HCEC 1CT (cell line): ENCODE data around the gene PLA1A.
A peak's percentile ranks its signal among the peaks of the same experiment; 100 is the strongest.
"Not testable (repeated sequence)": the region's sequence is repeated elsewhere in the genome, so short reads cannot be mapped to it uniquely, and the experiment has no call there.

Source experiments
- DNase-seq: peaks from one replicate; pipeline ENCODE4 v3.0.0-alpha.2; 2017

PLA1A gene

GRCh38 chr3:119597548-119598288 lies at the start of gene PLA1A:
Gene PLA1A, plus strand, starts transcription at chr3:119597885. Its CDS starts 29 bp downstream, at chr3:119597914.
- no peak for DNase-seq

- DNase-seq: no peak
Observed at GRCh38 chr3:119548341-119548740, 49.3 kb upstream of the PLA1A start.

- no peak for DNase-seq
Observed at GRCh38 chr3:119550192-119550910, 47.3 kb upstream of the PLA1A start.

GRCh38 chr3:119551598-119551997 lies 46.1 kb upstream of the PLA1A start:
- DNase-seq: no peak

- not testable (repeated sequence) for DNase-seq
Observed at GRCh38 chr3:119552928-119553327, 44.8 kb upstream of the PLA1A start.

- no peak for DNase-seq
Observed at GRCh38 chr3:119553823-119554415, 43.8 kb upstream of the PLA1A start.

GRCh38 chr3:119555309-119555735 lies 42.4 kb upstream of the PLA1A start:
- no peak for DNase-seq

GRCh38 chr3:119555929-119556328 lies 41.8 kb upstream of the PLA1A start:
- DNase-seq: no peak

- no peak for DNase-seq
Observed at GRCh38 chr3:119557192-119557876, 40.4 kb upstream of the PLA1A start.

GRCh38 chr3:119557877-119558269 lies 39.8 kb upstream of the PLA1A start:
- no peak for DNase-seq

GRCh38 chr3:119558626-119559317 lies 38.9 kb upstream of the PLA1A start:
- DNase-seq: no peak

- DNase-seq: peak; percentile 47
Observed at GRCh38 chr3:119559441-119559963, 38.2 kb upstream of the PLA1A start, which contains the start of gene CD80. Gene CD80, minus strand, starts transcription at chr3:119559614. Its CDS starts 1,886 bp downstream, at chr3:119557728.

- DNase-seq: no peak
Observed at GRCh38 chr3:119560160-119560559, 37.5 kb upstream of the PLA1A start.

GRCh38 chr3:119562307-119562961 lies 35.3 kb upstream of the PLA1A start:
- DNase-seq: no peak

- DNase-seq: not testable (repeated sequence)
Observed at GRCh38 chr3:119563334-119563733, 34.4 kb upstream of the PLA1A start.

- no peak for DNase-seq
Observed at GRCh38 chr3:119569156-119569555, 28.5 kb upstream of the PLA1A start.

- no peak for DNase-seq
Observed at GRCh38 chr3:119570229-119570628, 27.5 kb upstream of the PLA1A start.

- DNase-seq: no peak
Observed at GRCh38 chr3:119571230-119571629, 26.5 kb upstream of the PLA1A start.

GRCh38 chr3:119571688-119572087 lies 26.0 kb upstream of the PLA1A start:
- DNase-seq: no peak

GRCh38 chr3:119575507-119575906 lies 22.2 kb upstream of the PLA1A start:
- no peak for DNase-seq

- peak; percentile 21 for DNase-seq
Observed at GRCh38 chr3:119579366-119580066, 18.2 kb upstream of the PLA1A start, which contains the start of gene ADPRH. Gene ADPRH, plus strand, starts transcription at chr3:119579492. Its CDS starts 2,678 bp downstream, at chr3:119582170.
